Breast epithelium (tissue), 3 donors: ENCODE measurements around the gene ASIC5.

Source experiments
- CTCF ChIP-seq, 3 donors: fragments of 450-650 bp; IDR thresholded peaks; one replicate each; pipeline ENCODE4 v1.5.1; 2016 to 2017; ENCODE audit warnings: antibody characterized with exemption in 3 of 3, mild to moderate bottlenecking in 3 of 3, moderate library complexity in 3 of 3
- POLR2A ChIP-seq: fragments of 450-650 bp; IDR thresholded peaks from one replicate; pipeline ENCODE4 v1.6.1; 2016; ENCODE audit warnings: antibody characterized with exemption, mild to moderate bottlenecking, moderate library complexity
- POLR2AphosphoS5 ChIP-seq, 3 donors: sonication (generic); formaldehyde crosslinking; IDR thresholded peaks; one replicate each; pipeline ENCODE4 v1.6.1; 2017; ENCODE audit warnings: antibody characterized with exemption in 3 of 3

GRCh38 chr4:155875878-155876277 is 9.8 kb upstream of the ASIC5 start:
- no peak for TF ChIP-seq CTCF (IDR thresholded peaks at IDR 0.05)
- TF ChIP-seq POLR2AphosphoS5 (IDR thresholded peaks at IDR 0.05): no peak
- no peak for TF ChIP-seq POLR2A
